CD4-positive, alpha-beta T cell treated with Interleukin-1 beta for 1 hour (primary cell): ENCODE measurements around the gene EPN1.
A peak's percentile ranks its signal among the peaks of the same experiment; 100 is the strongest.

Source experiments
- DNase-seq, 2 donors: peaks; one replicate each; pipeline ENCODE4 v3.0.0-alpha.2; 2020 to 2022

The EPN1 gene

GRCh38 chr19:55674841-55675660 is at the start of gene EPN1:
TSS of gene EPN1 (plus strand) at chr19:55675226. CDS start at chr19:55678628, 3,402 bp downstream.
- DNase-seq: peak; percentile 97 to 98

GRCh38 chr19:55626350-55626749 is 48.7 kb upstream of the EPN1 start:
- DNase-seq: peak; percentile 68 to 82

- peak; percentile 87 to 93 for DNase-seq
Observed at GRCh38 chr19:55632463-55632834, 42.6 kb upstream of the EPN1 start.

GRCh38 chr19:55633861-55634260 is 41.2 kb upstream of the EPN1 start:
- DNase-seq: no peak

- peak; percentile 20 to 31 for DNase-seq
Observed at GRCh38 chr19:55635334-55635717, 39.7 kb upstream of the EPN1 start.

GRCh38 chr19:55635856-55636440 is 39.1 kb upstream of the EPN1 start:
- no peak for DNase-seq

GRCh38 chr19:55636723-55637122 is 38.3 kb upstream of the EPN1 start:
- no peak for DNase-seq

- no peak for DNase-seq
Observed at GRCh38 chr19:55637534-55637933, 37.5 kb upstream of the EPN1 start.

- peak; percentile 67 to 70 for DNase-seq
Observed at GRCh38 chr19:55638864-55639359, 36.1 kb upstream of the EPN1 start.

- DNase-seq: peak; percentile 80 to 85
Observed at GRCh38 chr19:55640043-55640576, 34.9 kb upstream of the EPN1 start.

- peak; percentile 57 to 68 for DNase-seq
Observed at GRCh38 chr19:55640577-55641425, 34.2 kb upstream of the EPN1 start, which contains the start of gene ZNF580. TSS of gene ZNF580 (plus strand) at chr19:55641002. CDS start at chr19:55642509, 1,507 bp downstream.

GRCh38 chr19:55641426-55642152 is 33.4 kb upstream of the EPN1 start:
- DNase-seq: peak in 1 of 2 donors; percentile 42

GRCh38 chr19:55642153-55643002 is 32.6 kb upstream of the EPN1 start:
- DNase-seq: no peak

GRCh38 chr19:55643003-55643886 is 31.8 kb upstream of the EPN1 start, which contains the start of gene ZNF581:
TSS of gene ZNF581 (plus strand) at chr19:55643649. CDS start at chr19:55644572, 923 bp downstream.
- DNase-seq: peak; percentile 74 to 82

GRCh38 chr19:55643887-55644176 is 31.2 kb upstream of the EPN1 start:
- DNase-seq: no peak

- no peak for DNase-seq
Observed at GRCh38 chr19:55644191-55644833, 30.7 kb upstream of the EPN1 start.

- no peak for DNase-seq
Observed at GRCh38 chr19:55644842-55645511, 30.0 kb upstream of the EPN1 start.

- no peak for DNase-seq
Observed at GRCh38 chr19:55645512-55645881, 29.5 kb upstream of the EPN1 start.
